Epithelial cell of esophagus (primary cell): Measurements from ENCODE around the gene CCSER1.
A peak's percentile ranks its signal among the peaks of the same experiment; 100 is the strongest.
"Not testable (repeated sequence)": the region's sequence is repeated elsewhere in the genome, so short reads cannot be mapped to it uniquely, and the experiment has no call there.

ENCODE experiments used
- DNase-seq: peaks from one replicate; pipeline ENCODE4 v3.0.0; 2010; ENCODE audit warnings: low read depth
- H3K4me3 ChIP-seq: 2 replicates; pipeline ENCODE4 v1.5.1; 2011; ENCODE audit warnings: mild to moderate bottlenecking, low read length, control low read depth
- TF ChIP-seq, protein P1 (sequence below): IDR thresholded peaks from 2 replicates; pipeline ENCODE4 v1.5.1; 2011; ENCODE audit warnings: low read depth, mild to moderate bottlenecking, low read length, control low read depth, inconsistent platforms; ENCODE audit not compliant: insufficient read depth; ENCODE audit errors: missing control alignments

The CCSER1 gene

DNA sequence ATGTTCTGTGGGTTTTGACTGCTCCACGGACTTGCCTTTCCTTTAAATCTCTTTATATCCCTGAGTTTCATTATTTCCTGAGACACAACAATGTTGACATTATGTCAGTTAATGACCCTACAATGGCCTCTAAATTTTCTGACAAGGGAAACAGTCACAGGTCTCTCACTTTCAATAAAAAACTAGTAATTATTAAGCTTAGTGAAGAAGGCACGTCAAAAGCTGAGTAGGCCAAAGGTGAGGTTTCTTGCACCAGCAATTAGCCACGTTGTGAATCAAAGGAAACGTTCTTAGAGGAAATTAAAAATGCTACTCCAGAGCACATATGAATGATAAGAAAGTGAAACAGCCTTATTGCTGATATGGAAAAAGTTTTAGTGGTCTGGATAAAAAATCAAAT, 1246.4 kb downstream of the CCSER1 start:
- TF ChIP-seq, protein P1, sequence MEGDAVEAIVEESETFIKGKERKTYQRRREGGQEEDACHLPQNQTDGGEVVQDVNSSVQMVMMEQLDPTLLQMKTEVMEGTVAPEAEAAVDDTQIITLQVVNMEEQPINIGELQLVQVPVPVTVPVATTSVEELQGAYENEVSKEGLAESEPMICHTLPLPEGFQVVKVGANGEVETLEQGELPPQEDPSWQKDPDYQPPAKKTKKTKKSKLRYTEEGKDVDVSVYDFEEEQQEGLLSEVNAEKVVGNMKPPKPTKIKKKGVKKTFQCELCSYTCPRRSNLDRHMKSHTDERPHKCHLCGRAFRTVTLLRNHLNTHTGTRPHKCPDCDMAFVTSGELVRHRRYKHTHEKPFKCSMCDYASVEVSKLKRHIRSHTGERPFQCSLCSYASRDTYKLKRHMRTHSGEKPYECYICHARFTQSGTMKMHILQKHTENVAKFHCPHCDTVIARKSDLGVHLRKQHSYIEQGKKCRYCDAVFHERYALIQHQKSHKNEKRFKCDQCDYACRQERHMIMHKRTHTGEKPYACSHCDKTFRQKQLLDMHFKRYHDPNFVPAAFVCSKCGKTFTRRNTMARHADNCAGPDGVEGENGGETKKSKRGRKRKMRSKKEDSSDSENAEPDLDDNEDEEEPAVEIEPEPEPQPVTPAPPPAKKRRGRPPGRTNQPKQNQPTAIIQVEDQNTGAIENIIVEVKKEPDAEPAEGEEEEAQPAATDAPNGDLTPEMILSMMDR: no peak
- no peak overlapping the region for H3K4me3 ChIP-seq
- DNase-seq: no peak

DNA sequence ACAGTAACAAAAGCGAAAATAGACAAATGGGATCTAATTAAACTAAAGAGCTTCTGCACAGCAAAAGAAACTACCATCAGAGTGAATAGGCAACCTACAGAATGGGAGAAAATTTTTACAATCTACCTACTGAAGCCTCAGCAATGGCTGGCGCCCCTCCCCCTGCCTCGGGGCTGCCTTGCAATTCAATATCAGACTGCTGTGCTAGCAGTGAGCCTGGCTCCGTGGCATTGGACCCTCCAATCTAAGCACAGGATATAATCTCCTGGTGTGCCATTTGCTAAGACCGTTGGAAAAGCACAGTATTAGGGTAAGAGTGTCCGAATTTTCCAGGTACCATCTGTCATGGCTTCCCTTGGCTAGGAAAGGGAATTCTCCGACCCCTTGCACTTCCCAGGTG, 1278.2 kb downstream of the CCSER1 start:
- not testable (repeated sequence) for H3K4me3 ChIP-seq, DNase-seq

DNA sequence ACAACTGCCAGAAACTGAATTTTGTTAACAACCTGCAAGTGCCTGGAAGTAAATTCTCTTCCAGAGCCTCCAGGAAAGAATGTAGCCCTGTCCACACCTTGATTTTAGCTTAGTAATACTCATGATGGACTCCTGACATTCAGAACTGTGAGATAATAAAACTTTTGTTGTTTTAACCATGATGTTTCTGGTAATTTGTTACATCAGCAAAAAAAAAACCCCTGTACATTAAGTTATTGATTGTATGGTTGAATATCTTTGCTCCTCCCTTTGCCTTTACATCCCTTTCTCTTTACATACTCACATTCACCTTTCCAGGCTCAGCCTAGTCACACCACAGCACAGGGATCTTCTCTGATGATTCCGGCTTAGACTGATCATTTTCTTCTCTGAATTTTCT, 1294.8 kb downstream of the CCSER1 start:
- H3K4me3 ChIP-seq: no peak overlapping the region
- DNase-seq: no peak
- TF ChIP-seq, protein P1: no peak

DNA sequence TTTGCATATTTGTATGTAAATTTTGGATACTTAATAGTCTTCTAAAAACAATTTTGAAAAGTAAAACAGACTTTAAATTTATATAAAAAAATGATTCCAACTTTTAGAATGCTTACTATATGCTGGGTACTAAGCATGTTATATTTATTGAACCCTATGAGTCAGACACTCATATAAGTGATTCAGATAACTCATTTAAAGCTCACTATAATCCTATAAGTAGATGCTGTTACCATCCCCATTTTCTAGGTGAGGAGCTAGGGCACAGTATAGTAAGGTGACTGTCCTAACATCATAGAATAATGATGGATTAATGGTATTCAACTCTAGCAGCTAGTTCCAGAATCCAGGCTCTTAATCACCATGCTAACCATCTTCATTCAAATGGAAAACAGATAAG, 1299.5 kb downstream of the CCSER1 start:
- no peak for DNase-seq
- no peak overlapping the region for H3K4me3 ChIP-seq
- TF ChIP-seq, protein P1: no peak

DNA sequence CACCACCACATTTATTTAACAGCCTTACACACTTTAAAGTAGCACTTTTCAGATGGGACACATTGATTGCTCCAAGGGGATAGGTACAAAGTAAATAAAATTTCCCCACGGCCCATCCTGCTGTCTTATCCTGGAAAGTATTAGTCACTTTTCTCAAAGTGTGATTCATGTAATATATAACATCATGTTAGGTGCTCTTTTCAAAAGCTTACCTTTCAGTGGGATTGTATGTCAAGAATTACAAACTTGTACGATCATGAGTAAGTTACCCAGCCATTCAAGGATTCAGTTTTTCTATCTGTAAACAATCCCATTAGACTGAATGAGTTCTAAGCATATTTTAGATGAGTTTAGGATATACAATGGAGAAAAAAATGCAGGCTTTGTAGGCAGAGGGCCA, 1300.0 kb downstream of the CCSER1 start:
- peak; percentile 87 for DNase-seq
- H3K4me3 ChIP-seq: no peak overlapping the region
- TF ChIP-seq, protein P1: no peak

DNA sequence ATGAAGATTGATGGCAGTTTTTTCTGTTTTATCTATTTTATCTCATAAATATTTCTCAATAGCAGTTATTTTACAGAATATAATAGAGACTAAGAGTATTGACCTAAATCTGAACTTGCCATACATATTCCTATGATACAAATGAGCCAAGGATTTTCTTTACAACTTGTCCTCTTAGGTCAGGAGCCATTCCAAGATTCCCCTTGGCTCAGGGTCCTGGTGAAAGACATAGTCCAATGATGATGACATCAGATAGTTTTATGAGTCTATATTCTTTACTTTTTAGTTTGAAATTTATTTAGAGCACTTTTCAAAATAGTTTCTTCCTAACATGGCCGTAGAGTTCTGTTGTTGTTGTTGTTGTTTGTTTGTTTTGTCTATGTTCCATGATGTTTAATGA, 1307.4 kb downstream of the CCSER1 start:
- DNase-seq: no peak
- no peak overlapping the region for H3K4me3 ChIP-seq
- TF ChIP-seq, protein P1: no peak

DNA sequence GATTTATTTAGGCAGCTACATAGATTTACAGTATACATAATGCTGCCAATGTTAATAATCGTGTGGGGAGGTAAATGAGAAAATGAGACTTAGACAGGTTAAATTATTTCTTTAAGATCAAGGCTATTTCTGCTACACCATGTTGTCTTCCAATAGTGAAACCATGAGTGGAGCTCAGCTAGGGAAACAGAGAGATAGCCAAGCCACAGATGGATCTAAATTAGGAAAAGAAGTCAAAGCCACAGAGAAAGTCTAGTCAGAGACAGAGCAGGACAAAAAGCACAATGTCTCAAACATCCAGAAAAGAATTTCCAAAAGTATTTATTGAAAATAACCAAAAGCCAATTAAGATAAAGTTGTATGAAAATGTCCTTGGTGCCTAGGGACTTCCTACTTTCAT, 1309.4 kb downstream of the CCSER1 start:
- H3K4me3 ChIP-seq: no peak overlapping the region
- TF ChIP-seq, protein P1: no peak
- no peak for DNase-seq

DNA sequence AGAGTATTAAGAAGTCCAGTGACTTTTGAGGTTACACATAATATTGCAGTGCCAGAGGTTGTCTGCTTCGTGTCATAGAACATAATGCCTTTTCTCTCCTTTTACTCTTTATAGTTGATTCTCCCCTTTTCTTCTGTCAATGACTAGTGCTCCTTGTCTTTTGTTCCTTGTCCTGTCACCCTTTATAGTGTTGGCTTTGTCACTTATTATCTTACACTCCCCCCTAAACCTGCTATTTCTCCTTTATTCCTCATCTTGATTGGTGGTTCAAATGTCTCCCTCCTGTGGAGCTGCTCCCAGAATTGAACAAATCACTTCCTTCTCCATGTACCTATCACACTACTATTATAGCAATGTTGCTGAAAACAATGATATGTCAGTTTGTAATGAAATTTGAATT, 1320.0 kb downstream of the CCSER1 start:
- no peak for DNase-seq
- no peak overlapping the region for H3K4me3 ChIP-seq
- TF ChIP-seq, protein P1: no peak
